ENCODE results near the gene MYCL.
A peak's percentile ranks its signal among the peaks of the same experiment; 100 is the strongest.
"Not testable (repeated sequence)": the region's sequence is repeated elsewhere in the genome, so short reads cannot be mapped to it uniquely, and the experiment has no call there.

The MYCL gene

DNA sequence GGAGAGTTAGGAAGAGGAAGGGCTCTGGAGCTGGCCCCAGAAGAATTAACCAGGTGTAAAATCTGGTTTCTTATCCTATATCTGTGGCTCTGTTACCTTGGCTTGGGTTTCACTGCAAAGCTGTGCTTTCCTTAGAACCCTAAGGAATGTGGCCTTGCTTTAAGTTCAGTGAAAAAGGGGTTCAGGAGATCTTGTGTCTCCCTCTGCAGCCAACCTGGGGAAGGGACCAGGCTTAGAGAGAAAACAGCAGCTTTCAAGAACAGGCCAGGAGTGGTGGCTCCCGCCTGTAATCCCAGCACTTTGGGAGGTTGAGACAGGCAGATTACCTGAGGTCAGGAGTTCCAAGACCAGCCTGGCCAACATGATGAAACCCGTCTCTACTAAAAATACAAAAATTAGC, 16.1 kb upstream of the MYCL start:
- no peak for DNase-seq (ENCODE audit: low spot score)

- DNase-seq (ENCODE audit: low spot score): no peak
Measured at GRCh38 chr1:39915499-39916129, 13.9 kb upstream of the MYCL start.

GRCh38 chr1:39913136-39913535, 11.4 kb upstream of the MYCL start:
- DNase-seq (ENCODE audit: low spot score): not testable (repeated sequence)

DNA sequence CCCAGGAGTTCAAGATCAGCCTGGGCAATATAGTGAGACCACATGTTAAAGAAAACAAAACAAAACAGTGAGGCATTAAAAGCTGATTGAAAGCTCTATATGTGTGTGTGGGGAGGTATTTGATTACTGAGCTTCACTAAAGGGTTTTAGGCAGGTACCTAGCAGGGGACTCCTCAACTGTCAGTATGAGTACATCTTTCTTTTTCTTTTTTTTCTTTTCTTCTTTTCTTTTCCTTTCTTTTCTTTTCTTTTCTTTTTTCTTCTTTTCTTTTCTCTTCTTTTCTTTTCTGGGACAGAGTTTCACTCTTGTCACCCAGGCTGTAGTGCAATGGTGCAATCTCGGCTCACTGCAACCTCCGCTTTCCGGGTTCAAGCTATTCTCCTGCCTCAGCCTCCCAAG, 8.5 kb upstream of the MYCL start:
- DNase-seq (ENCODE audit: low spot score): no peak

- no peak for DNase-seq (ENCODE audit: low spot score)
Measured at GRCh38 chr1:39908534-39908933, 6.8 kb upstream of the MYCL start.

DNA sequence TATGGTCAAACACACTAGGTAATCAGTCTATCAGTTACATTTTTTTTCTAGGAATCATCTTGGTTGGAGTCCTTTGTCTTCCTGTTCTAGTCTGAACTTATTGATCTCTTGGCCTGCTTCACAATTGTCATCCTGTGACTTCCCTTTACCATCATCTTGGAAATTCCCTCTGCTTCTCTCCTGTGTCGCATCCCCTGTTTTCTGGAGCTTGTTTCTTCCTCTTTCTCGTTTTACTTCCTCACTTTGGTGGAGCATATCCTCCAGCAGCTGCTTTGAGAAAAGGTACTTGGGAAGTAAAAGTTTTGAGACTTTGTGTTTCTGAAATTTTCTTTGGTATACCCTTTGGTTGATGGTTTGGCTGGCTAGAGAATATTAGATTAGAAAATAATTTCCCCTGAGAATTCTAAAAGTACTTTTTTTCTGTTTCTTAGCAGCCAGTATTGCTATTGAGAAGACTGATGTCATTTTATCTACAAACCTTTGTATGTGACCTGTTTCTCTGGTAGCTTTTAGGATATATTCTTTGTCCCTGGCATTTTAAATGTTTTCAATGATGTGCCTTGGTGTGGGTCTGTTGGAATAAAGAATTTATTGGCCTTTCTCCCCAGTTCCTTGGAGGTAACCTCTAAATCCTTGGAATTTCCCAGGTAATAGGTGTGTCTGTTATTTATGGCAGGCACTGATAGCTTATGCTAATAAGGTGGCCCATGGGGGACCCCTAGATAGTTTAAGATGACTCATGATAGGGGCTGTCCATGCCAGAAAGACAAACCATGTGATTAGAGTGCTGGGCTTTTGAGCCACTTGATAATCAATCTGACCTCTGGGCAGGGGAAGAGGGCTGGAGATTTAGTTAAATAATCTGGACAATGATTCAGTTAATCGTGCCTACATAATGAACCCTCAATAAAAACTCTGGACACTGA, 6.1 kb upstream of the MYCL start:
- no peak for DNase-seq (ENCODE audit: low spot score)

GRCh38 chr1:39905172-39905571, 3.5 kb upstream of the MYCL start:
- DNase-seq (ENCODE audit: low spot score): no peak

- DNase-seq (ENCODE audit: low spot score): no peak
Measured at GRCh38 chr1:39902460-39902807, 717 bp upstream of the MYCL start.

- no peak for DNase-seq (ENCODE audit: low spot score)
Measured at GRCh38 chr1:39901464-39901713, 328 bp downstream of the MYCL start.

GRCh38 chr1:39900662-39901463, 854 bp downstream of the MYCL start:
- DNase-seq (ENCODE audit: low spot score): peak; percentile 58

DNA sequence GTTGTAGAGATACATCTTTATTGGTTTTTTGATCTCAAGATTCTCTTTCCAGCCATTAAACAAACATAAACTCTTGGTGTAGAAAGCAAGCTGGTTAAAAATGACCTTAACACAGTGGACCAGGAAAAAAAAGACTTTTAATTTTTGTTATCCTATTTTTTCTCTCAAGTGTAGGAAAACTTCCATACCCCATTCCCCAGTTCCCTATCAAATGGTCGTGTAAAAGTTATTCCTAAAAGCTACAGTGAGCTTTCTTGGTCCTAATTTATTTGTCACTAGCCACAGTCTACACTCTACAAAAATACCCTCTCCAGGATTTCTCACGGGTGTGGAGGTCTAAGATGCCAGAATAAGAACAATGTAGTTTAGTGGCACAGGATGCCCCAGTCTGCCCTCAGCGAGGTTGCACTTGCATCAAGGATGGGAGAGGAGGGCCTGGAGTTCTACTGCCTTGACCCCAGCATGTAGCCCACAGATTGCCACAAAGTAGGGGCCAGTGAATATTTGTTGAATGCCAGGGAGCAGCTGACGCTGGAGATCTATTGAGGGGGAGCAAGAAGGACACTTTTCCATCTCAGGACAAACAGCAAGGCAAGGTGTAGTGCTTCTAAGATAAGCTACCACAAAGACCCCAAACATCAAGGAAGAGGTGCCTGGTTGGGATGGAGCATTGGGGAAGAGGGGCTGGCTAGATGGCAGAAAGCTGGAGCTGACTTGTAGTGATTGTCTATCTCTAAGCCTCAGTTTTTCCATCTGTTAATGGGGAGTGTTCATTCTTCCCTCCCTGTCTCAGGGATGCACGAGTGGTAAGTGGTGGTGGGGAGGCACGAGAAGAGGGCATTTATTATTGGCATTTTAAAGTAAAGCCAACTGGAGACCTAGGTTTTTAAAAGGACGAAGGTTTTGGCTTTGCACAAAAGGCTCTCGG, 1.8 kb downstream of the MYCL start:
- DNase-seq (ENCODE audit: low spot score): no peak

- DNase-seq (ENCODE audit: low spot score): peak; percentile 71
Measured at GRCh38 chr1:39898648-39899603, 2.8 kb downstream of the MYCL start.

GRCh38 chr1:39898191-39898590, 3.5 kb downstream of the MYCL start:
- no peak for DNase-seq (ENCODE audit: low spot score)

DNA sequence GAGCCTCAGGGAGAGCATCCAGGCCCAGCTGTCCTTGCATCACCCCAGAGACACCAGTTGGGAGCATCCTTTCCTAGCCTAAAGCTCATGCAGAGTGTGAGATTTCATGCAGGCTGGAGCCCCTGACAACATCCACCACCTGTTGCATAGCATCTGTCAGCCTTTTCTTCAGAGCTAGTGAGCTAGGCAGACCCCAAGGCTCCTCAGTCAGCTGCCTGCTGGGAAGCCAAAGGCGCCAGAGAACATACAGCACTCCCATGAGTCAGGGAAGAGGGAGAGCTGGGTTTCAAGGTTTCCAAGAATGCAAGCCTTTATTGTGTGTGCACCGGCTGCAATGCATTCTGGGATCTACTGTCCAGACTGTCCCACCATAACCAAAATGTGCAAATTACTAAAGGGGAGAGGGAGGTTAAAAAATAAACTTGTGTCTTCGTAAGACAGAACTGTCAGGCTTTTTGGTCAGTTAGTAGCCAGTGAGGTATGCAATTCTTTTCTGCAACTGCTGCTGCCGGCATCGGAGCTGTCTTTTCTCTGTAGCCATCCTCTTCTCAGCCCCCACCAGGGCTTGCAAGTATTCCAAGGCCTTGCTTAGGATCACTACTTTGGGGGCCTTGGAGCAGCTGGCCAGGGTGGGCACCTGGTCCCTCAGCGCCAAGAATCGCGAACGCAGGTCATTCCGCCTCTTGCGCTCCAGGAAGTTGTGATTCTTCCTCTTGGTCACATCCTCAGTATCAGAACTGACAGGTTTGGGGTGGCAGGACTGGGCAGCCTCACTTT, 4.6 kb downstream of the MYCL start:
- peak; percentile 46 for DNase-seq (ENCODE audit: low spot score)

DNA sequence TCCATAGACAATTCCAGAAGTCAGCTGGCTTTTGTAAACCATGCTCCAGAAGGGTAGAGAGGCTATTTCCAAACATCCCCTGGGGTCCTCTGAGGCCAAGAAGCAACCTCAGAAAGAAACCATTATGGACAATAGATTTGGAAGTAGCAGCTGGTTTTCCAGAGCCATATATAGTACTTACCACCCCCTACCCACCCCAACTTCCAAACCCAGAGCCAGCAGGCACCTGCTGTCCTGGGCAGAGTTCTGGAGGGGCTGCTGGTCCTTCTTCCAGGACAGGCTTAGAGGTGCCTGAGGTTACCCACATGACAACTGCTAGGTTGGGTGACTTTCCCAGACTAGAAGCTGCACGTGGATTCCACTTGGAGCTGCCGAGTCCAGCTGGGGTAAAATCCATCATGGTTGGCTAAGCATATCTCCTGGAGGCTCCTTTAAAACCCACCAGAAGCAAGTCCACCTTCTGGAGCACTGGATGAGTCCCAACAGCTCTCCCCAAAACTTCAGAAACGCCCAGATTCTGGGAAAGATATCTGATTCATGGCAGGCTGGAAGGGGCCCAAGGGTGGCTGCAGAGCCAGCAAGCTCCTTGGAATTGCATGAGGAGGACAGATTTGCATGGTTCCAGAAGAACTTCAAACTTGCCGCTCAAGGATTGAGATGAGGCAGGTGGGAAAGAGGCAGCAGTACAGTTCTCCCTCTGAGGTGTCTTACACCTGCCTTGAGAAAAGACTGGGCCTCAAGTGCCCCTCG, 5.8 kb downstream of the MYCL start:
- no peak for DNase-seq (ENCODE audit: low spot score)

DNA sequence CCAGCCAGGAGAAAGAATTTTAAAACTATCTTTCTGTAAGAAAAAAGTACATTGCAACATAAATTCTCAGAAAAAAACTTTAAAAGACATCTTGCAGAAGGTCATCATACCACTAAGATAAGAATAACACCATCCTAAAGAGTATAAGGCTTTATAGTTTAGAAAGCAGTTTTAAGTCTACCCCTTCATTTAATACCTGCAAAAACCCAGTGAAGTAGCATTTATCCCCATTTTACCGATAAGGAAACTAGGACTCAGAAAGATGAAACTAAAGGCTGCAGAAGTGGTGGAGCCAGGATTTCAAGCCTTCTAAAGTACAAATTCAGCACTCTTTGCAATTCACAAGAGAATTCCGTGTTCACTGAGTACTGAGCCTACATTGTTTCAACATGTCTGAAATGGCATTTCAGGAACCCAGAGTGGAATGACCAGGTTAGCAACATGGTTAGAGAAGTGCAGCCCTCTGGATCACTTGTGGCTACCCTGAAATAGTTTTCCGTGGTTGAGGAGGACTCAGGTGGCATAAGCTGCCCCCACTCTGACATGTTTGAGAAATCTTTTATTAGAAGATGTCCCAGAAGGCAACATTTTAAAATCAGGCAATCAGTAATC, 6.7 kb downstream of the MYCL start:
- no peak for DNase-seq (ENCODE audit: low spot score)

- DNase-seq (ENCODE audit: low spot score): no peak
Measured at GRCh38 chr1:39892601-39893595, 8.8 kb downstream of the MYCL start.

DNA sequence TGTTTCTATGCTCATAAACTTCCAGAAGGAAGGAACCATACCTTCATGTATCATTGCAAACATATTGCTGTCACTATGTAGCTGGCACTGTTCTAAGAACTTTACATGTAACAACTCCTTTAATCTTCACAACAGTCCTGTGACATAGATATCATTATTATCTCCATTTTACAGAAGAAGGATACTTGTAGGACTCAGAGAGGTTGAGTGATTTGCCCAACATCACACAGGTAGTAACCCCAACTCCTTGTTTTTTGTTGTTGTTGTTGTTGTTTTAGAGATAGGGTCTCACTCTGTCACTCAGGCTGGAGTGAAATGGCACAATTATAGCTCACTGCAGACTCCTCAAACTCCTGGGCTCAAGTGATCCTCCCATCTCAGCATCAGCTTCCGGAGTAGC, 10.8 kb downstream of the MYCL start:
- DNase-seq (ENCODE audit: low spot score): no peak
